ENCODE results near the gene RAB31. TPM values are rescaled to one million over a fixed set of nuclear protein-coding genes. Genes with fewer than 3 reads are reported as not detected.

Gene RAB31
- total RNA-seq, 4 donors from 2014 or later: 22.9 to 98.1 (median 34.3) TPM

GRCh38 chr18:9862686-9863085, 154.6 kb downstream of the RAB31 start:
- DNase-seq: no peak
- intact Hi-C loops (cut with DNase I; ENCODE audit: low total_unique reads): no loop called here
- no peak for TF ChIP-seq CTCF (IDR thresholded peaks at IDR 0.05)
- TF ChIP-seq POLR2A (IDR thresholded peaks at IDR 0.05): no peak
- H3K4me3 ChIP-seq: no peak overlapping the region
- no peaks in the 10 kb centered on the region for H3K4me1 ChIP-seq
- H3K36me3 ChIP-seq: no peaks in the 10 kb centered on the region
- no peaks in the 10 kb centered on the region for H3K9me3 ChIP-seq
- H3K27me3 ChIP-seq: no peaks in the 10 kb centered on the region
- H3K27ac ChIP-seq: no peak overlapping the region

GRCh38 chr18:9863282-9863681, 155.2 kb downstream of the RAB31 start:
- Histone ChIP-seq H3K4me1 (no peaks in the 10 kb centered on the region), H3K9me3 (no peaks in the 10 kb centered on the region), H3K27ac (no peak overlapping the region), H3K27me3 (no peaks in the 10 kb centered on the region), H3K36me3 (no peaks in the 10 kb centered on the region), H3K4me3 (no peak overlapping the region)
- intact Hi-C loops (cut with DNase I; ENCODE audit: low total_unique reads): no loop called here
- no peak for DNase-seq
- no peak for TF ChIP-seq CTCF (IDR thresholded peaks at IDR 0.05)
- no peak for TF ChIP-seq POLR2A (IDR thresholded peaks at IDR 0.05)

- no peak for TF ChIP-seq POLR2A (IDR thresholded peaks at IDR 0.05)
- no peak for TF ChIP-seq CTCF (IDR thresholded peaks at IDR 0.05)
These were observed 157.8 kb downstream of the RAB31 start for GRCh38 chr18:9865764-9866490.

GRCh38 chr18:9866627-9867026, 158.5 kb downstream of the RAB31 start:
- H3K4me3 ChIP-seq: no peak overlapping the region
- intact Hi-C loops (cut with DNase I; ENCODE audit: low total_unique reads): no loop called here
- H3K27me3 ChIP-seq: no peaks in the 10 kb centered on the region
- DNase-seq: no peak
- H3K36me3 ChIP-seq: no peaks in the 10 kb centered on the region
- H3K4me1 ChIP-seq: peaks cover 6 to 10% of the 10 kb centered on the region in 2 donors
- no peak overlapping the region for H3K27ac ChIP-seq
- H3K9me3 ChIP-seq: no peaks in the 10 kb centered on the region
- no peak for TF ChIP-seq POLR2A (IDR thresholded peaks at IDR 0.05)
- no peak for TF ChIP-seq CTCF (IDR thresholded peaks at IDR 0.05)

More at GRCh38 chr18:9865764-9866490, 157.8 kb downstream of the RAB31 start:
- no peak for DNase-seq
- Histone ChIP-seq H3K9me3 (no peaks in the 10 kb centered on the region), H3K27ac (no peak overlapping the region), H3K36me3 (no peaks in the 10 kb centered on the region), H3K4me1 (peaks cover 6 to 10% of the 10 kb centered on the region in 2 donors), H3K27me3 (no peaks in the 10 kb centered on the region), H3K4me3 (no peak overlapping the region)
- intact Hi-C loops (cut with DNase I; ENCODE audit: low total_unique reads): no loop called here

GRCh38 chr18:9867071-9867594, 159.0 kb downstream of the RAB31 start:
- intact Hi-C loops (cut with DNase I; ENCODE audit: low total_unique reads): no loop called here
- H3K36me3 ChIP-seq: no peaks in the 10 kb centered on the region
- H3K9me3 ChIP-seq: no peaks in the 10 kb centered on the region
- peaks cover 6 to 10% of the 10 kb centered on the region in 2 donors for H3K4me1 ChIP-seq
- TF ChIP-seq CTCF (IDR thresholded peaks at IDR 0.05) (no peak), POLR2A (IDR thresholded peaks at IDR 0.05) (no peak)
- no peak overlapping the region for H3K27ac ChIP-seq
- H3K27me3 ChIP-seq: no peaks in the 10 kb centered on the region
- no peak overlapping the region for H3K4me3 ChIP-seq
- DNase-seq: no peak

Measured in uterus (tissue), 4 donors.